Stimulated activated CD8-positive, alpha-beta memory T cell treated with anti-CD3 and anti-CD28 coated beads, Interleukin-4, amount 100 ng/mL, for 24 hours (primary cell): ENCODE data around the gene COPG1.
A peak's percentile ranks its signal among the peaks of the same experiment; 100 is the strongest.

ENCODE experiments used
- DNase-seq: peaks from one replicate; pipeline ENCODE4 v3.0.0-alpha.2; 2020; ENCODE audit warnings: low read depth

Gene COPG1

GRCh38 chr3:129314386-129315222, 65.2 kb downstream of the COPG1 start:
- DNase-seq: peak; percentile 33

- no peak for DNase-seq
These were observed 66.0 kb downstream of the COPG1 start for GRCh38 chr3:129315223-129315997.

- DNase-seq: no peak
These were observed 66.5 kb downstream of the COPG1 start for GRCh38 chr3:129315998-129316247.

GRCh38 chr3:129316248-129317013, 67.0 kb downstream of the COPG1 start:
- DNase-seq: peak; percentile 81

- no peak for DNase-seq
These were observed 67.8 kb downstream of the COPG1 start for GRCh38 chr3:129317014-129317771.

GRCh38 chr3:129317848-129318247, 68.4 kb downstream of the COPG1 start:
- DNase-seq: no peak

GRCh38 chr3:129318921-129319320, 69.5 kb downstream of the COPG1 start:
- no peak for DNase-seq

GRCh38 chr3:129320261-129320660, 70.9 kb downstream of the COPG1 start:
- no peak for DNase-seq

GRCh38 chr3:129320825-129321487, 71.5 kb downstream of the COPG1 start:
- DNase-seq: no peak

GRCh38 chr3:129321887-129322286, 72.5 kb downstream of the COPG1 start:
- DNase-seq: no peak

GRCh38 chr3:129323651-129324294, 74.4 kb downstream of the COPG1 start:
- no peak for DNase-seq

GRCh38 chr3:129324855-129325254, 75.4 kb downstream of the COPG1 start:
- DNase-seq: no peak

GRCh38 chr3:129325383-129325782, 76.0 kb downstream of the COPG1 start:
- DNase-seq: no peak

GRCh38 chr3:129326138-129326537, 76.7 kb downstream of the COPG1 start:
- no peak for DNase-seq

GRCh38 chr3:129326595-129326994, 77.2 kb downstream of the COPG1 start:
- no peak for DNase-seq
